HTERT RPE-1 (cell line): ENCODE results near the gene TAS1R3.

Experiments
- in situ Hi-C: fragments of 300-500 bp; cut with MboI; formaldehyde crosslinking; loops from 4 replicates; pipeline ENCODE4 v1.14.3; 2020; ENCODE audit warnings: low sequenced_read_pairs

TAS1R3 gene

GRCh38 chr1:1349256-1350012 is 18.4 kb downstream of the TAS1R3 start, which contains the start of gene DVL1:
Gene DVL1 (minus strand): TSS chr1:1349418. CDS start chr1:1349065, 353 bp downstream.
- in situ Hi-C loops, result no loop called here

- in situ Hi-C loops, result no loop called here
Measured at GRCh38 chr1:1351511-1352427, 20.7 kb downstream of the TAS1R3 start.

- in situ Hi-C loops, result no loop called here
Measured at GRCh38 chr1:1352786-1353388, 21.8 kb downstream of the TAS1R3 start.

GRCh38 chr1:1353389-1354151 is 22.5 kb downstream of the TAS1R3 start:
- in situ Hi-C loops, result no loop called here

- in situ Hi-C loops, result no loop called here
Measured at GRCh38 chr1:1354271-1355247, 23.5 kb downstream of the TAS1R3 start.

- in situ Hi-C loops, result no loop called here
Measured at GRCh38 chr1:1355416-1355815, 24.3 kb downstream of the TAS1R3 start.

- in situ Hi-C loops, result no loop called here
Measured at GRCh38 chr1:1356166-1356795, 25.2 kb downstream of the TAS1R3 start.

GRCh38 chr1:1356796-1357401 is 25.8 kb downstream of the TAS1R3 start:
- in situ Hi-C loops, result no loop called here

GRCh38 chr1:1357871-1358432 is 26.9 kb downstream of the TAS1R3 start:
- in situ Hi-C loops, result no loop called here

GRCh38 chr1:1358433-1359271 is 27.6 kb downstream of the TAS1R3 start, which contains the start of gene MXRA8:
Gene MXRA8 (minus strand): TSS chr1:1358555. CDS start chr1:1358504, 51 bp downstream.
- in situ Hi-C loops, result no loop called here

- in situ Hi-C loops, result no loop called here
Measured at GRCh38 chr1:1359308-1359663, 28.2 kb downstream of the TAS1R3 start.

GRCh38 chr1:1359664-1360468 is 28.8 kb downstream of the TAS1R3 start:
- in situ Hi-C loops, result no loop called here

- in situ Hi-C loops, result no loop called here
Measured at GRCh38 chr1:1360506-1361169, 29.6 kb downstream of the TAS1R3 start.

GRCh38 chr1:1361233-1361981 is 30.3 kb downstream of the TAS1R3 start:
- in situ Hi-C loops, result no loop called here

- in situ Hi-C loops, result no loop called here
Measured at GRCh38 chr1:1361982-1362423, 30.9 kb downstream of the TAS1R3 start.
